IPS DF 6.9 (cell line): Measurements from ENCODE around the gene ITM2C.

ENCODE experiments used
- DNase-seq: peaks from one replicate; pipeline ENCODE4 v3.0.0-alpha.2; 2013; ENCODE audit warnings: low read depth, low spot score
- H3K27ac ChIP-seq: one replicate; pipeline ENCODE4 v1.5.1; 2013; ENCODE audit warnings: low read length, control low read depth
- H3K27me3 ChIP-seq: 2 replicates; pipeline ENCODE4 v1.6.1; 2013; ENCODE audit warnings: mild to moderate bottlenecking, low read length; ENCODE audit not compliant: control insufficient read depth, insufficient read depth
- H3K36me3 ChIP-seq: 2 replicates; pipeline ENCODE4 v1.6.1; 2013; ENCODE audit warnings: low read length; ENCODE audit not compliant: control insufficient read depth, insufficient read depth
- H3K4me1 ChIP-seq: 2 replicates; pipeline ENCODE4 v1.6.1; 2013; ENCODE audit warnings: low read length; ENCODE audit not compliant: control insufficient read depth, insufficient read depth
- H3K4me3 ChIP-seq: 2 replicates; pipeline ENCODE4 v1.5.1; 2013; ENCODE audit warnings: mild to moderate bottlenecking, low read length
- H3K9me3 ChIP-seq: 2 replicates; pipeline ENCODE4 v1.6.1; 2013; ENCODE audit warnings: low read length, inconsistent platforms; ENCODE audit not compliant: control insufficient read depth, insufficient read depth
- WGBS: extraction: QIAGEN DNeasy Blood & Tissue Kit; methylation state at CpG from one replicate; pipeline ENCODE4 v1.1.7; 2013; ENCODE audit warnings: mixed read lengths, missing lambda C conversion rate; ENCODE audit not compliant: insufficient read length, insufficient coverage; 5-methylcytosine and 5-hydroxymethylcytosine counted together

Gene ITM2C

GRCh38 chr2:230908092-230908594 is 43.4 kb downstream of the ITM2C start:
- no CpG with 5 or more reads among the region's 6 CpGs for WGBS
- no peaks in the 10 kb centered on the region for H3K9me3 ChIP-seq
- no peaks in the 10 kb centered on the region for H3K27me3 ChIP-seq
- no peak overlapping the region for H3K27ac ChIP-seq
- DNase-seq = no peak
- peaks cover 7% of the 10 kb centered on the region for H3K4me1 ChIP-seq
- no peak overlapping the region for H3K4me3 ChIP-seq
- no peaks in the 10 kb centered on the region for H3K36me3 ChIP-seq

GRCh38 chr2:230908595-230909191 is 44.0 kb downstream of the ITM2C start:
- H3K27me3 ChIP-seq = no peaks in the 10 kb centered on the region
- DNase-seq = no peak
- no peaks in the 10 kb centered on the region for H3K36me3 ChIP-seq
- no peak overlapping the region for H3K4me3 ChIP-seq
- no CpG with 5 or more reads among the region's 10 CpGs for whole genome bisulfite sequencing
- peaks cover 7% of the 10 kb centered on the region for H3K4me1 ChIP-seq
- no peaks in the 10 kb centered on the region for H3K9me3 ChIP-seq
- no peak overlapping the region for H3K27ac ChIP-seq

- no peaks in the 10 kb centered on the region for H3K36me3 ChIP-seq
- WGBS = no CpG with 5 or more reads among the region's 18 CpGs
- H3K27ac ChIP-seq = no peak overlapping the region
- DNase-seq = no peak
- no peaks in the 10 kb centered on the region; the same call in 1 of the 2 replicates for H3K27me3 ChIP-seq
- no peak overlapping the region for H3K4me3 ChIP-seq
- H3K4me1 ChIP-seq = peaks cover 5% of the 10 kb centered on the region
- no peaks in the 10 kb centered on the region for H3K9me3 ChIP-seq
Measured at GRCh38 chr2:230909841-230910545, 45.3 kb downstream of the ITM2C start.

- Histone ChIP-seq H3K9me3 (no peaks in the 10 kb centered on the region), H3K27me3 (no peaks in the 10 kb centered on the region; the same call in 1 of the 2 replicates), H3K4me1 (peaks cover 5% of the 10 kb centered on the region; the same call in 1 of the 2 replicates), H3K4me3 (no peak overlapping the region), H3K36me3 (no peaks in the 10 kb centered on the region), H3K27ac (no peak overlapping the region)
- WGBS = no CpG with 5 or more reads among the region's 13 CpGs
- DNase-seq = no peak
Measured at GRCh38 chr2:230910546-230911177, 45.9 kb downstream of the ITM2C start.

- no peak overlapping the region for H3K27ac ChIP-seq
- no peak overlapping the region for H3K4me3 ChIP-seq
- no peaks in the 10 kb centered on the region; the same call in 1 of the 2 replicates for H3K27me3 ChIP-seq
- H3K4me1 ChIP-seq = 0 out of 2 replicates have a peak, but pooled peaks cover 1% of the 10 kb centered on the region
- DNase-seq = no peak
- no peaks in the 10 kb centered on the region for H3K36me3 ChIP-seq
- no CpG with 5 or more reads among the region's 5 CpGs for WGBS
- no peaks in the 10 kb centered on the region for H3K9me3 ChIP-seq
Measured at GRCh38 chr2:230912046-230912445, 47.3 kb downstream of the ITM2C start.

- WGBS = no CpG with 5 or more reads among the region's 5 CpGs
- Histone ChIP-seq H3K27ac (no peak overlapping the region), H3K9me3 (no peaks in the 10 kb centered on the region), H3K36me3 (no peaks in the 10 kb centered on the region), H3K4me1 (0 out of 2 replicates have a peak, but pooled peaks cover 1% of the 10 kb centered on the region), H3K4me3 (no peak overlapping the region), H3K27me3 (no peaks in the 10 kb centered on the region; the same call in 1 of the 2 replicates)
- DNase-seq = no peak
Measured at GRCh38 chr2:230912724-230913123, 48.0 kb downstream of the ITM2C start.

GRCh38 chr2:230913406-230914143 is 48.8 kb downstream of the ITM2C start:
- no peaks in the 10 kb centered on the region for H3K9me3 ChIP-seq
- no peak for DNase-seq
- H3K27me3 ChIP-seq = no peaks in the 10 kb centered on the region; the same call in 1 of the 2 replicates
- WGBS = no CpG with 5 or more reads among the region's 5 CpGs
- no peaks in the 10 kb centered on the region for H3K36me3 ChIP-seq
- no peak overlapping the region for H3K4me3 ChIP-seq
- no peak overlapping the region for H3K27ac ChIP-seq
- H3K4me1 ChIP-seq = 0 out of 2 replicates have a peak, but pooled peaks cover 1% of the 10 kb centered on the region

- Histone ChIP-seq H3K4me3 (no peak overlapping the region), H3K9me3 (no peaks in the 10 kb centered on the region), H3K36me3 (no peaks in the 10 kb centered on the region), H3K27me3 (no peaks in the 10 kb centered on the region; the same call in 1 of the 2 replicates), H3K4me1 (no peaks in the 10 kb centered on the region), H3K27ac (no peak overlapping the region)
- WGBS = no CpG with 5 or more reads among the region's 3 CpGs
- DNase-seq = no peak
Measured at GRCh38 chr2:230914886-230915285, 50.1 kb downstream of the ITM2C start.

- Histone ChIP-seq H3K27me3 (no peaks in the 10 kb centered on the region; the same call in 1 of the 2 replicates), H3K4me3 (no peak overlapping the region), H3K4me1 (no peaks in the 10 kb centered on the region), H3K9me3 (no peaks in the 10 kb centered on the region), H3K36me3 (no peaks in the 10 kb centered on the region), H3K27ac (no peak overlapping the region)
- no CpG with 5 or more reads among the region's 6 CpGs for WGBS
- no peak for DNase-seq
Measured at GRCh38 chr2:230915319-230915718, 50.6 kb downstream of the ITM2C start.

GRCh38 chr2:230916218-230916617 is 51.5 kb downstream of the ITM2C start:
- Histone ChIP-seq H3K4me3 (no peak overlapping the region), H3K4me1 (no peaks in the 10 kb centered on the region), H3K27me3 (no peaks in the 10 kb centered on the region; the same call in 1 of the 2 replicates), H3K27ac (no peak overlapping the region), H3K9me3 (no peaks in the 10 kb centered on the region), H3K36me3 (no peaks in the 10 kb centered on the region)
- no peak for DNase-seq
- WGBS = 100% methylated on average over 1 of the region's 7 CpGs
